PC-3 (cell line): ENCODE measurements around the gene RPS29.

Source experiments
- EZH2 ChIP-seq: fragments of 300-600 bp; sonication (generic); IDR thresholded peaks from one replicate; pipeline ENCODE4 v1.6.1; 2017; ENCODE audit warnings: antibody characterized with exemption, mild to moderate bottlenecking, low read length; ENCODE audit not compliant: unreplicated experiment
- EZH2phosphoT487 ChIP-seq: fragments of 300-600 bp; sonication (generic); IDR thresholded peaks from 2 replicates; pipeline ENCODE4 v1.6.1; 2018; ENCODE audit warnings: mild to moderate bottlenecking, antibody characterized with exemption, low read length, borderline replicate concordance
- TF ChIP-seq, protein P1 (sequence below): fragments of 300-600 bp; sonication (generic); conservative IDR thresholded peaks from 2 replicates; pipeline ENCODE4 v1.5.1; 2017; ENCODE audit warnings: antibody characterized with exemption, low read depth, mild to moderate bottlenecking, low read length

DNA sequence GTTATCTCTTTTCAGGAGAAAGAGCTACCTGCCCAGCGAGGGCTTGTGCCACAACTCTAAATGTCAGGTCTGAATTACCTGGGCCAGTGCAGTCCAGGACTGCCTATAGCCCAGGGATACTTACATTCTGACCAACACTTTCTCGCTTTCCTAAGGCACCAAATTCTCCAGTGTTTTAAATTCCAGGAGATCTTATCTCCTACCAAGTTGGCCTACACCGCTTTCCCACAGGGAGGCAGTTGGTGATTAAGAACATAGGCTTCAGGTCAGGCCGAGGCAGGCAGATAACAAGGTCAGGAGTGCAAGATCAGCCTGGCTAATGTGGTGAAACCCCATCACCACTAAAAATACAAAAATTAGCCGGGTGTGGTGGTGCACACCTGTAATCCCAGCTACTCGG is 41.1 kb downstream of the RPS29 start:
- TF ChIP-seq, protein P1, sequence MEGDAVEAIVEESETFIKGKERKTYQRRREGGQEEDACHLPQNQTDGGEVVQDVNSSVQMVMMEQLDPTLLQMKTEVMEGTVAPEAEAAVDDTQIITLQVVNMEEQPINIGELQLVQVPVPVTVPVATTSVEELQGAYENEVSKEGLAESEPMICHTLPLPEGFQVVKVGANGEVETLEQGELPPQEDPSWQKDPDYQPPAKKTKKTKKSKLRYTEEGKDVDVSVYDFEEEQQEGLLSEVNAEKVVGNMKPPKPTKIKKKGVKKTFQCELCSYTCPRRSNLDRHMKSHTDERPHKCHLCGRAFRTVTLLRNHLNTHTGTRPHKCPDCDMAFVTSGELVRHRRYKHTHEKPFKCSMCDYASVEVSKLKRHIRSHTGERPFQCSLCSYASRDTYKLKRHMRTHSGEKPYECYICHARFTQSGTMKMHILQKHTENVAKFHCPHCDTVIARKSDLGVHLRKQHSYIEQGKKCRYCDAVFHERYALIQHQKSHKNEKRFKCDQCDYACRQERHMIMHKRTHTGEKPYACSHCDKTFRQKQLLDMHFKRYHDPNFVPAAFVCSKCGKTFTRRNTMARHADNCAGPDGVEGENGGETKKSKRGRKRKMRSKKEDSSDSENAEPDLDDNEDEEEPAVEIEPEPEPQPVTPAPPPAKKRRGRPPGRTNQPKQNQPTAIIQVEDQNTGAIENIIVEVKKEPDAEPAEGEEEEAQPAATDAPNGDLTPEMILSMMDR, result no peak
- no peak for TF ChIP-seq EZH2
- TF ChIP-seq EZH2phosphoT487, result no peak
